HG03064 (cell line): ENCODE data around the gene ZFYVE28.

ENCODE experiments used
- ATAC-seq: cut with Tn5 transposase; IDR thresholded peaks from one replicate; pipeline ENCODE4 v1.9.1; 2021; ENCODE audit warnings: low read depth; ENCODE audit not compliant: unreplicated experiment

Gene ZFYVE28

DNA sequence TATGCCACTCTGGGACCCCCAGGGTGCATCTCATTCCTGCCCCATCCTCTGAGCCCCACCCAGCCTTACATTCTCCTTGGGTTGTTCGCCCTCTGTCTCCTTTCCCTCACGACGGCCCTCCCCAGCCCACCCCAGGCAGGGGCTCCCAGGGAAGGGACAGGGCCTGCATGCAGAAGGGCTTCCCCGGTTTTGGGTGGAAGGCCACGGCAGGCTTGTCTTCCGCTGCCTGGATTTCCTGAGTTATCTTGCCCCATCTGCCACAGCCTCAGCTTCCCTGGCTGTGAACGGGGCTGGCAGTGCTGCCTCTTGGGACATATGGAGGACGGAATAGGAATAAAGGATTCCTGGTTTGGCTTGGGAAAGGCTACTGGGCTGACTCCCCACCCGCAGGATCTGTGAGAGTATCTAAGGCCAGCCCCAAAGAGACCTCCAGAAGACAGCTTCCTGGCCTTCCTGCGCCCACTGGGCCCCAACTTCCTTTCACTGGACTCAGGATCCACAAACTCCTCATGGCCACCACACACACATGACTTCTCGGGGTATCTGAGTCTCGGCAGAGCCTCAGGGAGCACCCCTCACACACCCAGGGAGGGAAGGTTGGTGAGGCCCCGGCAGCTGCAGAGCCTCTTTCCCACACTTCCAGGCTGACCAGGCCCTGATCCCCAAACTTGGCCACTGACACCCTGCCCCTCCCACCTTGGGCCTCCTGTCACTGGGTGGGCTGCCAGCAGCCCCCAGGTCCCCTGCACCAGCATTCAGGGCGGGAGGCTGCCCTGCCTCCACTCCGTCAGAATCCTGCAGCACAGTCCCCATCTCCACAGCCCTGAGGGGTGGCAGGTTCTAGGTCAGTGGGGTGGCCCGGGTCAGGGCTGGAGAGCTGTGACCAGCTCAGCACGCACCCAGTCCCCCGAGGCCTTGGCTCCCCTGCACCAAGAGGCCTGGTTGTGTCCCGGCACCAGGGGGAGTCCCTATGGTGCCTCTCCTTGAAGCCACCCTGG, 153.0 kb downstream of the ZFYVE28 start:
- ATAC-seq: no peak

DNA sequence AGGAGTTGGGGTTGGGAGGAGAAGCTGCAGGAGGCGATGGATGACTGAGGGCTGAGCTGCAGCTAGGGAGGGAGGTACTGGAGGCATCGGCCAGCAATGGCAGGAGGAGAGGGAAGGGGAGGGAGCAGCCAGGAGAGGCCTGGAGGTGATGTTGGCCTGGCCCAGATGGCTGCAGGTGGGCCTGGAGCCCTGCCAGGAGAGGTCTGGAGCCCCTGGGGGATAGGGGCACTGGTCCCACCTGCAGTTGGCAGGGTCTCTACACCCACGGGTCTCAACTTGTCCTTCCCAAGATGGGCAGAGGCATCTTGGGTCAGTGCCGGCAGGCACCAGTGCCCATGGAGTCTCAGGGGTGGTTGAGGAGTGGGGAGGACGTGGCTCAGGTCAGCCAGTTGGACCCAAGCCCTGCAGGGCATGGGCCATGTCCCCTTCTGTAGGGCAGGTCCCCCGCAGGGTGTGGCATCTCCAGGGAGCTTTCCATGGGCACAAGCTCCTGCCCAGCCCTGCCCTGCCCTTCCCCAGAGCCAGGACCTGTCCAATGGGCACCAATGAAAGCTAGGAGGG, 153.9 kb downstream of the ZFYVE28 start:
- no peak for ATAC-seq

DNA sequence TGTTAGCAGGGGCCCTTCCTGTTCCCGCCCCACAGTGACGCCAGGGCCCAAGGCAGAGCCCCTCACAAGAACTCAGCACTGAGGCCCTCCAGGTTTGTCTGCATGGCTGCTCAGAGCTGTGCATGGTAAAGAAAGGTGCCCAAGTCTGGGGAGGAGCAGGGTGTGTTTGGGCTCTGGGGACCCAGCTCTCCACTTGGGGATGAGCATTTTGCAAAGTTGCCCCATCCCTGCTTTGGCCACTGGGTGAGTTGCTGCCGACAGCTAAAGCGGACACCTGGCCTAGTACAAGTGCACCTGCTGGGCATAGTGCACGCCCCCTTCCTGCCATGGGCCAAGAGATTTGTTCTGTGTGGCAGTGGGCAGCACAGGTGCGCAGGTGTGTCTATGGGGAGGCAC, 154.5 kb downstream of the ZFYVE28 start:
- no peak for ATAC-seq

DNA sequence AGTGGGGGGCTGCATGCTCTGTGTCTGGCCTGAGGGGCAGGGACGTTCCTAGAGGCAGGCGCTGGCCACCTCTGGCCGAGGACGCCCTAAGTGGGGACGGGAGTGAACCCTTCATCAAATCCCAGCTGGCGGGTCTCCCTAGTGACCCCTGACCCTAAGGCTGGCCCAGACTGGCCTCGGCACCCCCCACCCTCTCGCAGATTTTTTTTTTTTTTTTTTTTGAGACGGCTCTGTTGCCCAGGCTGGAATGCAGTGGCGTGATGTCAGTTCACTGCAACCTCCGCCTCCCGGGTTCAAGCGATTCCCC, 155.5 kb downstream of the ZFYVE28 start:
- ATAC-seq: no peak

DNA sequence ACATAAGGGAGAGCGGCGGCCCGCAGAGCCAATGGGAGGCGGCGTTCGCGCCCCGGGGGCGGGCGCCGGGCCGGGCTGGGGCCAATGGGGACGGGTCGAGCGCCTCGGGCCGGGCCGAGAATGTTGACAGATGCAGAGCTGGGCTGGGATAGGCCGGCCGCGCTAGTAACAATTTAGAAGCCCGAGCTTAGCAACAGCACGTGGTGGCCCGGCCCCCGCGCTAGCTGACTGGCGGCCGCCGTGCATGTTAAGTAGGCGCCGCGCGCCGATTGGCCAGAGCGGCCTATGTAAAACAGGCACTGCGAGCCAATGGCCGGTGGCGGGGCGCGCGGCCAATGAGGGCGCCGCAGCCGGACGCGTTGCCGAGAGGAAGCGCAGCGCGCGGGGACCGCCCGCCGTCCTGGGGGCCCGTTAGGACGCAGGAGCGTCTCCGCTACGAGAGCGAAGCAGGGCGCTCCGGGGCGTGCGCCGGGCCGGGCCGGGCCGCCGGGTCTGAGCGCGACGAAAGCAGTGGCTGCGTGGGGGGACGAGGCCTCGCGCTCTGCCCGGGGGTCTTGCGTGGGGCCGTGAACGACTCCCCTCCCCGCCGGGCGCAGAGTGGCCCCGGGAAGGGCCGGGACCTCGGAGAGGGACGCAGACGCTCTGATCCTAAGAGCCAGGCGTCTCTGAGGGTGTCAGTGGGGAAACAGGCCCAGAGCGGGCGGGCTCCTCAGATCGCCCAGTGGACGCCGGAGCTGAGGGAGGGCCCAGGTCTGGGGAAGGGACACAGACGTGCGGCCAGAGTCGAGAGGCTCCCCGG, 156.1 kb downstream of the ZFYVE28 start:
- ATAC-seq: peak; percentile 81

DNA sequence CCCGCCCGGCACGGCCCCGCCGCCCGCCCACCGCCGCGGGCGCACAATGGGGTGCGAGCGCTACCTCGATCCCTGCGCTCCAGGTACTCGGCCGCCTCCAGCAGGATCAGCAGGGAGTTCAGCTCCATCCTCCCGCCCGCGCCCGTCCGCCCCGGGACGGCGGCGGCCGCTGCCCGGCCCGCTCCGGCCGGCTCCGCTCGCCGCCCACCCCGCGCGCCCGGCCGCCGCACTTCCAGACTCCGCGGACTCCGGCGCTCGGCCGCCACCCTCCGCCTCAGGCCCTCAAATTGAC, 156.6 kb downstream of the ZFYVE28 start, which contains the start of gene MXD4:
Gene MXD4 (minus strand): TSS at position 257 of the 292 bp plus-strand sequence. CDS start 129 bp downstream, at position 128.
- peak; percentile 2 for ATAC-seq

DNA sequence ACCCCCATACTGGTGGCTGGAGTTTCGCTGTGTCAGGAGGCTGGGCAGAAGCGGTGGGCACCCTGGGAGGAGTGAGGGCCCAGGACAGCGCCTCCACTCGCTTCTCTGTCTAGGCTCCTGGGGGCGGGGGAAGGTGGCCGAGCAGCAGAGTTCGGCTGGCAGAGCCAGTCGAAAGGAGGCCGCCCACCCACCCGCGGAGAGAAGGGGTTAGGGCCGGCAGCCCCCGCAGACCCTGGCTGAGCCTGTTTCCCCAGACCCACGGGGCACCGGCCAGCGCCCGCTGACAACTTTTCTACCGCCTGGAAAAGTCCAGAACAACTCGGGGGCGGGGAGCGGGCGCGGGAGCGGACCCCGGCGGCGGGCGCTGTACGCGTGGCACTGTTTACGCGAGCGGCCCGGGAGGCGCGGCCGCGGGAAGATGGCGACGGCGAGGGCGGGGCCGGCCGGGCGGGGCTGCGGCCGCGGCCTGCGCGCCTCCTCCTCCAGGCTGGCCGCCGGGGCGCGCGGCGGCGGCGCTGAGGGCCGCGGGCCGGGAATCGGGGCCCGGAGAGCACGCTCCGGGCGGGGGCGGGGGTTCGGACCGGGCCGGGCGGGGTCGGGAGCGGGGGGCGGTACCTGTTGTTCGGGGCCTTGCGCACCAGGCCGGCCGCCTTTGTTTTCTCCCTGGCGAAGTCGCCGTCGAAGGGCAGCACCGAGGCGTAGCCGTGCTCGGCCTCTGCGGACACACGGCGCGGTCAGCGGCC, 157.2 kb downstream of the ZFYVE28 start:
- no peak for ATAC-seq

DNA sequence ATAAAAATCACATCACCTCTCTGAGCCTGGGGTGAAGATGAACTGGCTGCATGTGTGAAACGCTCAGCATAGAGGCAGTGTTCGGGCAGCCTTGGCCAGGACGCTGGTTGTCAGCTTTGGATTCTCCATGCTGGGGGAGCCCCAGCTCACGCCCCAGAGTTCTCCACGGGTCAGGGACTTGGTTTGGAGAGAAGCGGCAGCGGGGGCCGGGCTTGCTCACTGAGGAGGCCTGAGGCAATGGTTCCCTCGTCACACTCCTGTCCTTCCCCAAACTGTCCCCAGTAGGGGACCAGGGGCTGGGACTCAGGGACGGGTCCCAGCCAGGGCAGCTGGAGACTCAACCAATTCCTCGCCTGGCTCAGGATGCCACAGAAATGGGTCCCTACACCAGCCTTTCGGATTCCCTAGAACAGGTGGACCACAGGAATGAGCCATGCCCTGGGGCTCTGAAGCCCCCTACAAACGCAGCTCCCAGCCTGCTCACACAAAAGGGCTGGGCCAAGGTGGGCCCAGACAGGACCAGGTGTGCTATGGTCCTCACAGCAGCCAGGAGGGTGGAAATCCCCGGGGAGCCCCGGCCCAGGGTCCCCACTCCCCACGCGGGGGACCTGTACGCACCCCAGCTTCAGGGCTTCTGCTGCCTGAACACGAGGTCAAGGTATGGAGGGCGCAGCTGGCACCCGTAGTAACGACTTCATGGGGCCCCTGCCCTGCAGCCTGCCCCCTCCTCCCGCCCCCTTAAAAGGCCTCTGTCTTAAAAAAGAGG, 157.9 kb downstream of the ZFYVE28 start:
- ATAC-seq: no peak

DNA sequence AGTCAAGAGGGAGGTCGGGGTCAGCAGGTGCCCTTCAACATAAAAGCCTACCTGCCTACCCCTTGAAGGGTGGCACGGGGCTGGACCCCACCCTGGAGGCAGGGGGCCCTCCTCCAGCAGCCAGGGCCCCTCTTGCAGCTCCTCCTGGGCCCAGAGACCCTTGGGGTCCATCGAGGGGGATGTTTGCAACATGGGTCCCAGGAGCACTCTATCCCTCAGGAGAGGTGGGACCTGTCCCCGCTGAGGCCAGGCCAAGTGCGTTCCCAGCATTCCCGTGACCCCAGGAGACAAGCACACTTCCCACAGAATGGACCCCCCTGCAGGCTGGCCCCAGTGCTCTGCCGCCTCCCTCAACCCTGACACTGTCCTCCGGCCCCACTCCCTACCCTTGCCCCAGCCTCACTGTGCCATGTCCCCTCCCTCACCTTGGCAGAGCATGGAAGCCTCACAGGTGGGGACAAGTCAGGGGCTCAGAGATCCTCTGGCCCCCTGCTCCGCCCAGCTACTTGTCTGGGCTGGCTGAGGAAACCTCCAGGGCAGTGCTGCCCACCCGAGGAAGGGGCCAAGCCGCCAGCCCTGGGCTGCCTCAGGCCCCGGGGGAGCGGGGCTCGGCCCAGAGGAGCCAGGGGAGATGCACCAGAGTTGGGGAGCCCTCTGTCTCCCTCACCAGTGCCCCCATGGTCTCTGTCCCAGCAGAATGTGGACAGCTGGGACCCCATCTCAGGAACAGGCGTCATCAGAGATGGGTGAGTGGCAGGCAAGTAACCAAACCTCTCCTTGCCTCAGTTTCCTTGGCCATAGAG, 158.7 kb downstream of the ZFYVE28 start:
- no peak for ATAC-seq

DNA sequence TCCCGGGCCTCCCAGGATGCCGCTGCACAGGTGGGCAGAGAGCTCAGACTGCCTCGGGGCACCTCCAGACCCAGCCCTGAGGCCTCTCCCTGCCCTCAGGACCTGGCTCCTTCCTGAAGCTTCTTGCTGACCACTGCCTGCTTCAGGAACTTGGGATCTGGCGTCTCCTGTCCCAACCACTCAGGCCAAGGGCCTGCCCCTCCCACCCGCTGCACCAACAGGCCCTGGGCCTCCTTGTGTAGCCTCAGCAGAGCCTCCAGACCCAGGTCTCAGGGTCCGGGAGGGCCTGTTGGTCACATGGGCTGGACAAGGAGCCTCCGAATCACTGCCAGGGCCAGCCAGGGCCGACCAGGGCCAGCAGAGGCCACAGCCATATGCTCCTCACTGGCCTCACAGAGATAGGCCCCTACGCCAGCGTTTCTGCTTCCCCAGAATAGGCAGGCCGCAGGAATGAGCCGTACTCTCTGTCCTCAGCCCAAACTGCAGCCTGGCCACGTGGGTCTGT, 159.4 kb downstream of the ZFYVE28 start:
- no peak for ATAC-seq

DNA sequence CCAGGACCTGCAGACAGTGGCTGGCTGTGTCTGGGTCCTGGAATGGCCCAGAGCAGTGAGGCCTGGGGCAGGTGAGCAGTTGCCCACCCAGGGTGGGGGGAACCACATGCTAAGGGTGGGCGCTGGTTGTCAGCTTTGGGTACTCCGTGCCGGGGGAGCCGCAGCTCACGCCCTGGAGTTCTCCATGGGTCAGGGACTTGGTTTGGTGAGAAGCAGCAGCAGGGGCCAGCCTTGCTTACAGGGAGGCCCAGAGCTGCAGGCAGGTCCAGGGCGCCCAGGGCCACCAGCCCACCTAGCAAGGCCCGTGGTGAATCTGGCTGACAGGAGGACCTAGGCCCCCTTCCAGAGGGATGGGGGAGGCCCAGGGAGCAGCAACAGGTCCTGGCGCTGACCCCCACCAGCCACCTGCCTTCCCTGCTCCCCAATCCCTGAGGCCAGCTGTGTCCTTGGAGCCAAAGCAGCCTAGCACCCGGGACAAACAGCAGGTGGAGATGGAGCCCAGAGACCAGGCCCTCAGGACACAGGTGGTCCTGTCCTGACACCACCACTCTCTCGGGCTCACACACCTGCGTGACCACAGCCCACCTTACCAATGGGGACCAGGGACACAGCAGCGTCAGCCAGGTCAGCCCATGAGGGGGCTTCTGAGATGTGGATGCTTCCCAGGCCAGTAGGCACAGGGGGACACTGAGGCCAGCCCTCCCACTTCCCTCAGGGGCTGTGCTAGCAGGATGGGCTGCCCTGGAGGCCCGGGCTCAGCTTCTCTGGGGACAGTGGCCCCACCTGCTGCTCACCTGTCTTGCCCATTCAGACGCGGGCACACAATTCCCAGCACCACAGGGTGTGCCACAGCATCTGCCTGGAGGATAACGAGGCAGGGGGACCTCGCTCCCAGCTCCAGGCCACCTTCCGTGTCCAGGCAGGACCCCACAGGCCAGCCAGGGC, 160.1 kb downstream of the ZFYVE28 start:
- ATAC-seq: no peak

DNA sequence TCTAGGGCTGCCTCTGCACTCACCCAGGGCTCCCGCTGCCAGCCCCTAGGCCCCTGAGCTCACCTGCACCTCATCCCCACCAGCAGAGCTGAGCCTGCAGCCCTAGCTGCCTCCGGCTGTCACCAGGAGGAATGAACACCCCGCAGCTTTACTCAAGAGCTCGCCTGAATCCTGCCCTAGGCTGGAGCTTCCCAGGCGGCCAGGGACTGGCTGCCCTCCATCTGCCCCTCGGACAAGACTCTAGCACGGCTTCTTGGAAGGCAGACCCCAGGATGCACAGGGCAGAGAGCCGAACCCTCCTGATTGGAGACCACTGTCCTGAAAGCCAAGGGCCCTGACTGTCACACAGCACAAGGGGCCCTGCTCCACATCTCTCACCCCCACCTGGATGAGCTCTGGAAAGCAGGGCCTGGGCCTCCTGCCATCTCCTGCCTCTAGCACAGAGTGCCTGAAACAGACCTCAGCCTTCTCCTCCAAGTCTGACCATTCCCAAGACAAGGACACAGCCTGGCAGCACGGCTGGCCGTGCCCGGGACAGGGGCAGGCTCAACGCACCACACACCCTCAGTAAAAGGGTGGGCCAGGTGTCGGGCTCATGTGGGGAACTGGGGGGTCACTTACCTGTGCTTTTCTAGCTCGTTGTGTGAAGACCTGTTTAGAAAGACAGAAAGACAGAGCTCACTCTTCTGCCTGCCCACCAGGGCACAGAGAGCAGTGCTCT, 160.9 kb downstream of the ZFYVE28 start:
- ATAC-seq: no peak

DNA sequence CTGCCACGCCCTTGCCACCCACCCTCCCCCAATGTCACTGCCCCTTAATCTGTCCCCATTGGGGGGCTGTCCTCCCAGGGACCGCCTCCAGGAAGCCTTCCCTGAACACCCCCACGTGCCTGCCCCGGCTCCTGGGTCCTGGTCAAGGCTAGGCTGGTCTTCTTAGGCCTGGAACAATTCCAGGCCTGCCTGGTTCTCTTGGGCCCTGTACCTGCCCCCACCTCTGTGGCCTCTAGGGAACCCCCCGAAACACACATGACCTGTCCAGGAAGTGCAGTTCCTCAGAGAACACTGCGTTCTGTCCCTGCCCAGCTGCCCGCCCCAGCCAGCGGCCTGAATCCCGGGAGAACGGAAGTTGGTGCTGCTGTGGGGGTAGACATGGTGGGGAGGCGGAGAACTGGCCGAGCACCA, 161.7 kb downstream of the ZFYVE28 start:
- ATAC-seq: no peak

DNA sequence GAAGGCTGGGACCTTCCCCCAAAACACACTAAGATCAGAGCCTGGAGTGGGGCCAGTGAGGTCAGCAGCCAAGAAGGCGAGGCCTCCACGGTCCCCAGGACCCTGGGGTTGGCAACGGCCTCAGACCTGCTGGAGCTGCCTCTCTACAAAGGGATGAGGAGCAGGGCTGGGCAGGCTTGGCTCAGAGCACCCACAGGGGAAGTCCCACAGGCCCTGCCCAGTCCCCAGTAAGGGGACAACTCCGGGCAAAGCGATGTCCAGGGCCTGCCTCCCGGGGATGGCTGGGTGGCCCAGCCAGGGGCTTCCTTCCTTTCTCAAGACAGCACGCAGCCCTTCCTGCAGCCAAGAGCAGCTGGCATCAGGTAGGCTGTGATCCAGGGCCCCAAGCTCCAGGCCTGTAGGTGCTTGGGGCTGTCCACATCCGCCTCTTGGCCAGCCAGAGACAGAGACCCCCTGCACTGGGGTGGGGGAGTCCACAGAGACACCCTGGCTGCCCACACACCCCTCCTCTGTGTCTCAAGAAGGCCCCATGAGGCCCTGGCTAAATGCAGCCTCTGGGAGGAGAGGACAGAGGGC, 162.2 kb downstream of the ZFYVE28 start:
- ATAC-seq: no peak

DNA sequence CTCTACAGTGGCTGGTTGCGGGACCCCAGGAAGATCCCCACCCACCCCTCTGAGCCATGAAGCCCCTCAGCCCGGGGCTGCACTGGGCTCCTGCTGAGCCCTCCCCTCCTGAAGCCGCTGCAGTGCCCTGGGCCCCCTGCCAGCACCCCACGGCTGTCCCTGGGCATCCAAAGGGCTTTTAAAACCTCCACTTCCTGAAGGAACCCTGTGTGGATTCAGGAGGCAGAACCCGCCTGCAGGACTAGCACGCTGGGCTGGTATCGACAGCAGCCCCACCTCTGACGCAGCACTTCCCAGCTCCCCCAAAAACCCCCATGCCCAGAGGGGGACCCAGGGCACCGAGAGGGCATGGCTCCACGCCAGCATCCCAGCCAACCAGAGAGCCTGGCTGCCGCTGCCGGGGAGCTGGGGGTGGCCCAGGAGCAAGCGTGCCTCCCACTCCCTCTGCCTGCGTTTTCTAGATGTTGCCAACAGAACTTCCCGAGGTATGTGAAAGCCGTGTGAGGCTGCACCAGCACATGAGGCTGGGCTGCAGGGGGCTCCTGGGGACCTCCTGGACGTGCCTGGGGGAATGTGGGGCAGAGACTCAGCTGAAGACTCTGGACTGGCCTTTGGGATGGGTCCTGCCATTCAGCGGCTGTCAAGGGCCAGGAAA, 162.8 kb downstream of the ZFYVE28 start:
- no peak for ATAC-seq

DNA sequence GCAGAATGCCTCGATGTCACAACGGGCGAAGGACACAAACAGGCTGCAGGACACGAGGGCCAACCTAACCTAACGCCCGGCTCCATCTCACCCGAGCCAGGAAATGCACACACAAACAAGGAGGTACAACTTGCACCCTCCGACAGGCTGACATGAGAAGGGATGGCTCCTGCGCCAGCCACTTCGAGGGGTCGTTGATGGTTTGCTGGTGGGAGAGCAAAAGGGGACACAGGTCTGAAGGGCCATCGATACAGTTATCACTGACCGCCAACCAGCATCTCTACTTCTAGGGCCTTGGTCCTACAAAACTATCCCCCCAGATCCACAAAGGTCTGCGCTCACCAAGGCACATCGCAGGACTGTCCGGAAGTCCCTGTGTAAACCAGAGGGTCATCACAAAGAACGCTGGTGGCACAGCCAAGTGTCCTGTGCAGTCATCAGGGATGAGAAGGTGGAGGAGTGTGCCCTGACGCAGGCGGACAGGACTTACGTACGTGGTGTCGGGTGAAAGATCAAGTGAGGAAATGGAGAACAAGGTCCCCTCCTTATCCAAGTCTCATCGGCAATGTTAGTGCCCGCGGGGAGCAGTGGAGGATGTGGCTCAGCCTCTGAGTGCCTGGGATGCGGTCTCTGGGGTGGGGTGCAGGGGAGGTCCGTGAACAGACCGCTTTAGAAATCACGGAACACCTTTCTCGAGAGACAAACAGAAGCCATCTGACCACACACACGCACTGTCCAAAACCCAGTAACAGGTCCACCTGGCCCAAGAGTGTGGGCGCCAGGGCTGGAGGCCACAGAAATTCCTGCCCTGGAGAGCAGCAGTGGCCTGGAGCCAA, 163.6 kb downstream of the ZFYVE28 start:
- ATAC-seq: no peak
